Neural cell (in vitro differentiated cells): ENCODE results near the gene EXTL1. TPM values are rescaled to one million over a fixed set of nuclear protein-coding genes. Genes with fewer than 3 reads are reported as not detected.

Experiments
- H2AFZ ChIP-seq: fragments of 200-600, 300-800 bp; sonication (generic), shearing (Covaris generic); 2 replicates; pipeline ENCODE4 v1.6.0; 2014; ENCODE audit warnings: low read depth, mild to moderate bottlenecking, antibody characterized with exemption, low read length, moderate library complexity
- H3F3A ChIP-seq: fragments of 200-600 bp; shearing (Covaris generic); 2 replicates; pipeline ENCODE4 v1.6.1; 2016; ENCODE audit warnings: mild to moderate bottlenecking, moderate library complexity, mixed read lengths, antibody characterized with exemption, low read length; ENCODE audit not compliant: insufficient read depth, poor library complexity, severe bottlenecking
- H3K27ac ChIP-seq: fragments of 200-600, 300-800 bp; sonication (generic), shearing (Covaris generic); 2 replicates; pipeline ENCODE4 v1.5.1; 2014; ENCODE audit warnings: mild to moderate bottlenecking, low read length, moderate library complexity
- H3K27me3 ChIP-seq: fragments of 300-800, 200-600 bp; sonication (generic), shearing (Covaris generic); 2 replicates; pipeline ENCODE4 v1.6.0; 2014; ENCODE audit warnings: mild to moderate bottlenecking, low read depth, low read length, moderate library complexity; ENCODE audit not compliant: insufficient read depth
- H3K36me3 ChIP-seq: fragments of 300-800, 200-600 bp; sonication (generic), shearing (Covaris generic); 2 replicates; pipeline ENCODE4 v1.5.1; 2014; ENCODE audit warnings: mild to moderate bottlenecking, antibody characterized with exemption, low read length, moderate library complexity; ENCODE audit not compliant: insufficient read depth
- H3K4me2 ChIP-seq: fragments of 300-800, 200-600 bp; sonication (generic), shearing (Covaris generic); 2 replicates; pipeline ENCODE4 v1.6.0; 2014; ENCODE audit warnings: mild to moderate bottlenecking, low read length
- H3K4me3 ChIP-seq: fragments of 300-800, 200-600 bp; sonication (generic), shearing (Covaris generic); 2 replicates; pipeline ENCODE4 v1.5.1; 2014; ENCODE audit warnings: mild to moderate bottlenecking, low read length, moderate library complexity
- H3K79me2 ChIP-seq: fragments of 200-600 bp; shearing (Covaris generic); replicated peaks from 2 replicates; pipeline ENCODE4 v1.6.0; 2014; ENCODE audit warnings: mild to moderate bottlenecking, low read length, moderate library complexity; ENCODE audit not compliant: insufficient read depth
- H3K9ac ChIP-seq: fragments of 300-800, 200-600 bp; sonication (generic), shearing (Covaris generic); 2 replicates; pipeline ENCODE4 v1.6.1; 2016; ENCODE audit warnings: mild to moderate bottlenecking, low read length, mixed read lengths
- H3K9me2 ChIP-seq: fragments of 200-600 bp; shearing (Covaris generic); 2 replicates; pipeline ENCODE4 v1.6.1; 2016; ENCODE audit warnings: mild to moderate bottlenecking, low read length, mixed read lengths; ENCODE audit not compliant: insufficient read depth
- H3K9me3 ChIP-seq: fragments of 200-600, 300-800 bp; sonication (generic), shearing (Covaris generic); 2 replicates; pipeline ENCODE4 v1.6.1; 2016; ENCODE audit warnings: mild to moderate bottlenecking, mixed run types, low read length, moderate library complexity, mixed read lengths
- H4K20me1 ChIP-seq: fragments of 200-600 bp; shearing (Covaris generic); 2 replicates; pipeline ENCODE4 v1.6.1; 2016; ENCODE audit warnings: mild to moderate bottlenecking, mixed run types; ENCODE audit not compliant: insufficient read depth
- EP300 ChIP-seq: fragments of 450-650 bp; conservative IDR thresholded peaks from 2 replicates; pipeline ENCODE4 v1.6.1; 2014; ENCODE audit warnings: antibody characterized with exemption, mild to moderate bottlenecking, moderate library complexity; ENCODE audit not compliant: poor library complexity, severe bottlenecking
- EZH2 ChIP-seq: fragments of 200-600, 300-800 bp; shearing (Covaris generic), sonication (generic); IDR thresholded peaks from 2 replicates; pipeline ENCODE4 v1.6.1; 2014; ENCODE audit warnings: antibody characterized with exemption, low read length, borderline replicate concordance, mild to moderate bottlenecking; ENCODE audit not compliant: insufficient read depth, poor library complexity, severe bottlenecking
- MXI1 ChIP-seq: fragments of 450-650 bp; conservative IDR thresholded peaks from 2 replicates; pipeline ENCODE4 v1.6.1; 2014; ENCODE audit warnings: antibody characterized with exemption, mild to moderate bottlenecking; ENCODE audit not compliant: poor library complexity, severe bottlenecking
- POLR2AphosphoS5 ChIP-seq: IDR thresholded peaks from 2 replicates; pipeline ENCODE4 v1.6.1; 2012
- RAD21 ChIP-seq: fragments of 450-650 bp; conservative IDR thresholded peaks from 2 replicates; pipeline ENCODE4 v1.6.1; 2014; ENCODE audit warnings: antibody characterized with exemption, mild to moderate bottlenecking, moderate library complexity
- SMC3 ChIP-seq: fragments of 450-650 bp; conservative IDR thresholded peaks from 2 replicates; pipeline ENCODE4 v1.6.1; 2014; ENCODE audit warnings: antibody characterized with exemption, mild to moderate bottlenecking, moderate library complexity; ENCODE audit not compliant: poor library complexity
- TAF1 ChIP-seq: IDR thresholded peaks from 2 replicates; pipeline ENCODE4 v1.6.1; 2012; ENCODE audit warnings: low read depth
- polyA plus RNA-seq: library from polyadenylated mRNA; depleted of rRNA; stranded (reverse); fragments of >200 nt; gene quantifications from 2 replicates; pipeline ENCODE4 v1.2.3, GENCODE V29; 2014
- TF ChIP-seq, protein P1 (sequence below): fragments of 450-650 bp; IDR thresholded peaks from 2 replicates; pipeline ENCODE4 v1.5.1; 2014; ENCODE audit warnings: antibody characterized with exemption, mild to moderate bottlenecking, moderate library complexity; ENCODE audit not compliant: poor library complexity, severe bottlenecking
- TF ChIP-seq, protein P2 (sequence below): IDR thresholded peaks from 2 replicates; pipeline ENCODE4 v1.6.1; 2012; ENCODE audit warnings: borderline replicate concordance

EXTL1 gene
- polyA plus RNA-seq, 1 donor from 2014 or later, result 2.7 TPM

DNA sequence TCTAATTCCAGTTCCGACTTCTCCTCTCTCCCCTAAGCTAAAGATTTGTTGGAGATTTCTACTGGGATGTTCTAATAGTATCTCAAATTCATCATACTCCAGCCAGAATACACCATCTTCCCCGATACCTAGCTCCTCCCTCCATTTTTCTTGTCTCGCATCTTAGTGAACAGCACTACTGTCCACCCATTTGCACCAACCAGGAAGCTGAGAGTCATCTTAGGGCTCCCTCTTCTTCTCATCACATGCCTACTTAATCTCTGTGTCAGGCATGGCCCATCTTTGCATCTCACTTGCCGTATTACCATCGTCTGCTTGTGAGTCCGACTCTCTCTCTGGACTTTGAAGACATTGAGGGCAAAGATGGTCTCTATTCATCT lies 49.4 kb downstream of the EXTL1 start:
- no peak overlapping the region for H3K27ac ChIP-seq
- H3F3A ChIP-seq, result no peaks in the 10 kb centered on the region
- H3K79me2 ChIP-seq, result no peaks in the 10 kb centered on the region
- no peak overlapping the region for H3K4me3 ChIP-seq
- H3K27me3 ChIP-seq, result no peaks in the 10 kb centered on the region
- no peaks in the 10 kb centered on the region for H3K9me2 ChIP-seq
- no peak overlapping the region for H2AFZ ChIP-seq
- TF ChIP-seq, protein P1, sequence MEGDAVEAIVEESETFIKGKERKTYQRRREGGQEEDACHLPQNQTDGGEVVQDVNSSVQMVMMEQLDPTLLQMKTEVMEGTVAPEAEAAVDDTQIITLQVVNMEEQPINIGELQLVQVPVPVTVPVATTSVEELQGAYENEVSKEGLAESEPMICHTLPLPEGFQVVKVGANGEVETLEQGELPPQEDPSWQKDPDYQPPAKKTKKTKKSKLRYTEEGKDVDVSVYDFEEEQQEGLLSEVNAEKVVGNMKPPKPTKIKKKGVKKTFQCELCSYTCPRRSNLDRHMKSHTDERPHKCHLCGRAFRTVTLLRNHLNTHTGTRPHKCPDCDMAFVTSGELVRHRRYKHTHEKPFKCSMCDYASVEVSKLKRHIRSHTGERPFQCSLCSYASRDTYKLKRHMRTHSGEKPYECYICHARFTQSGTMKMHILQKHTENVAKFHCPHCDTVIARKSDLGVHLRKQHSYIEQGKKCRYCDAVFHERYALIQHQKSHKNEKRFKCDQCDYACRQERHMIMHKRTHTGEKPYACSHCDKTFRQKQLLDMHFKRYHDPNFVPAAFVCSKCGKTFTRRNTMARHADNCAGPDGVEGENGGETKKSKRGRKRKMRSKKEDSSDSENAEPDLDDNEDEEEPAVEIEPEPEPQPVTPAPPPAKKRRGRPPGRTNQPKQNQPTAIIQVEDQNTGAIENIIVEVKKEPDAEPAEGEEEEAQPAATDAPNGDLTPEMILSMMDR, result no peak
- no peak for TF ChIP-seq MXI1
- TF ChIP-seq SMC3, result no peak
- TF ChIP-seq EP300, result no peak
- TF ChIP-seq EZH2, result no peak
- H4K20me1 ChIP-seq, result no peaks in the 10 kb centered on the region
- H3K9me3 ChIP-seq, result no peaks in the 10 kb centered on the region
- H3K36me3 ChIP-seq, result no peaks in the 10 kb centered on the region
- H3K9ac ChIP-seq, result no peak overlapping the region
- no peak overlapping the region for H3K4me2 ChIP-seq

DNA sequence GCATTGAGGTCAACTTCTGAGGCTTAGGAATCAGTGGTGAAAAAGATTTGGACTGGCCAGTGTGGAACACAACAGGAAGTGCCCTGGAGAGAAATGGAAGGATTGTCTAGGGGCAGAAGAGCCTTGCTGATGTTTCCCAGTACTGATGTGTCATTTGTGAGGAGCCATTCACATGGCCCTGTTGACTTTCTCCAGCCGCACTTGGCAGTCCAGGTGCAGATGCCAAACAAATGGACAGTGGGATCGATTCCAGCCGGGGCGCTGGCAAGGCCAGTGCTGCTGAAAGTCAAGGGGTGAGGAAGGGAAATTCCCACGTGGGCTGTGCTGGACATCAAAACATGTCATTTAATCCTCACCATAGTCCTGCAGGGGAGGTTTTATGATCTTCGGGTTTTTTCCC lies 50.7 kb downstream of the EXTL1 start:
- Histone ChIP-seq H3K27me3 (no peaks in the 10 kb centered on the region), H3K36me3 (no peaks in the 10 kb centered on the region), H3K4me3 (no peak overlapping the region), H4K20me1 (no peaks in the 10 kb centered on the region), H3K9me2 (no peaks in the 10 kb centered on the region), H2AFZ (no peak overlapping the region), H3K9ac (no peak overlapping the region), H3K27ac (no peak overlapping the region), H3K4me2 (no peak overlapping the region), H3F3A (no peaks in the 10 kb centered on the region), H3K9me3 (no peaks in the 10 kb centered on the region), H3K79me2 (no peaks in the 10 kb centered on the region)
- TF ChIP-seq MXI1 (no peak), EZH2 (no peak), RAD21 (no peak), POLR2AphosphoS5 (no peak), SMC3 (no peak), TAF1 (no peak), EP300 (no peak)
- TF ChIP-seq, protein P2, sequence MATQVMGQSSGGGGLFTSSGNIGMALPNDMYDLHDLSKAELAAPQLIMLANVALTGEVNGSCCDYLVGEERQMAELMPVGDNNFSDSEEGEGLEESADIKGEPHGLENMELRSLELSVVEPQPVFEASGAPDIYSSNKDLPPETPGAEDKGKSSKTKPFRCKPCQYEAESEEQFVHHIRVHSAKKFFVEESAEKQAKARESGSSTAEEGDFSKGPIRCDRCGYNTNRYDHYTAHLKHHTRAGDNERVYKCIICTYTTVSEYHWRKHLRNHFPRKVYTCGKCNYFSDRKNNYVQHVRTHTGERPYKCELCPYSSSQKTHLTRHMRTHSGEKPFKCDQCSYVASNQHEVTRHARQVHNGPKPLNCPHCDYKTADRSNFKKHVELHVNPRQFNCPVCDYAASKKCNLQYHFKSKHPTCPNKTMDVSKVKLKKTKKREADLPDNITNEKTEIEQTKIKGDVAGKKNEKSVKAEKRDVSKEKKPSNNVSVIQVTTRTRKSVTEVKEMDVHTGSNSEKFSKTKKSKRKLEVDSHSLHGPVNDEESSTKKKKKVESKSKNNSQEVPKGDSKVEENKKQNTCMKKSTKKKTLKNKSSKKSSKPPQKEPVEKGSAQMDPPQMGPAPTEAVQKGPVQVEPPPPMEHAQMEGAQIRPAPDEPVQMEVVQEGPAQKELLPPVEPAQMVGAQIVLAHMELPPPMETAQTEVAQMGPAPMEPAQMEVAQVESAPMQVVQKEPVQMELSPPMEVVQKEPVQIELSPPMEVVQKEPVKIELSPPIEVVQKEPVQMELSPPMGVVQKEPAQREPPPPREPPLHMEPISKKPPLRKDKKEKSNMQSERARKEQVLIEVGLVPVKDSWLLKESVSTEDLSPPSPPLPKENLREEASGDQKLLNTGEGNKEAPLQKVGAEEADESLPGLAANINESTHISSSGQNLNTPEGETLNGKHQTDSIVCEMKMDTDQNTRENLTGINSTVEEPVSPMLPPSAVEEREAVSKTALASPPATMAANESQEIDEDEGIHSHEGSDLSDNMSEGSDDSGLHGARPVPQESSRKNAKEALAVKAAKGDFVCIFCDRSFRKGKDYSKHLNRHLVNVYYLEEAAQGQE, result no peak
- TF ChIP-seq, protein P1, result no peak
